ENCODE results near the gene PCBP3. TPM values are rescaled to one million over a fixed set of nuclear protein-coding genes. Genes with fewer than 3 reads are reported as not detected.

Gene PCBP3
- total RNA-seq, 4 donors from 2014 or later, result 0.47 to 5.3 (median 1.0) TPM; not detected in 1

GRCh38 chr21:45820171-45821091 is 176.9 kb downstream of the PCBP3 start:
- peaks cover 0 to 46% (median 0%) of the 10 kb centered on the region in 4 donors for H3K27me3 ChIP-seq
- intact Hi-C loops (cut with DNase I), result loop anchor here (5.0 to 10.0 kb wide), 2 partner anchors 64 to 263 kb away; no protein-coding TSS in a partner anchor
- no peak overlapping the region for H3K4me3 ChIP-seq
- H3K4me1 ChIP-seq, result peaks cover 0 to 4% (median 0%) of the 10 kb centered on the region in 3 donors
- H3K27ac ChIP-seq, result no peak overlapping the region
- WGBS, 2 donors, result 10 to 21% methylated on average over 8 to 13 of the region's 31 CpGs
- no peak for DNase-seq
- H3K9me3 ChIP-seq, result no peaks in the 10 kb centered on the region
- TF ChIP-seq POLR2A (IDR thresholded peaks at IDR 0.05) (no peak), CTCF (IDR thresholded peaks at IDR 0.05) (peak; percentile 51 to 85 (median 77))
- H3K36me3 ChIP-seq, result no peaks in the 10 kb centered on the region

GRCh38 chr21:45821315-45821962 is 177.9 kb downstream of the PCBP3 start:
- no peaks in the 10 kb centered on the region for H3K36me3 ChIP-seq
- WGBS, 2 donors, result 38 to 53% methylated on average over 15 to 16 of the region's 16 CpGs
- intact Hi-C loops (cut with DNase I), result loop anchor here (5.0 to 10.0 kb wide), 2 partner anchors 63 to 264 kb away; no protein-coding TSS in a partner anchor
- H3K27me3 ChIP-seq, result peaks cover 0 to 46% (median 0%) of the 10 kb centered on the region in 4 donors
- H3K27ac ChIP-seq, result no peak overlapping the region
- no peak for TF ChIP-seq CTCF (IDR thresholded peaks at IDR 0.05)
- no peak for TF ChIP-seq POLR2A (IDR thresholded peaks at IDR 0.05)
- H3K4me1 ChIP-seq, result peaks cover 0 to 4% (median 0%) of the 10 kb centered on the region in 3 donors
- H3K9me3 ChIP-seq, result no peaks in the 10 kb centered on the region
- no peak overlapping the region for H3K4me3 ChIP-seq
- DNase-seq, result no peak

- H3K4me1 ChIP-seq, result peaks cover 0 to 4% (median 0%) of the 10 kb centered on the region in 3 donors
- TF ChIP-seq CTCF (IDR thresholded peaks at IDR 0.05) (no peak), POLR2A (IDR thresholded peaks at IDR 0.05) (no peak)
- no peaks in the 10 kb centered on the region for H3K9me3 ChIP-seq
- intact Hi-C loops (cut with DNase I), result loop anchor here (5.0 to 10.0 kb wide), 2 partner anchors 63 to 265 kb away; no protein-coding TSS in a partner anchor
- WGBS, 2 donors, result 69 to 79% methylated on average over 7 to 9 of the region's 9 CpGs
- no peak for DNase-seq
- no peak overlapping the region for H3K27ac ChIP-seq
- H3K27me3 ChIP-seq, result peaks cover 0 to 46% (median 0%) of the 10 kb centered on the region in 4 donors
- no peaks in the 10 kb centered on the region for H3K36me3 ChIP-seq
- no peak overlapping the region for H3K4me3 ChIP-seq
Observed at GRCh38 chr21:45821998-45822397, 178.5 kb downstream of the PCBP3 start.

- intact Hi-C loops (cut with DNase I), result loop anchor here (5.0 to 10.0 kb wide), 2 partner anchors 62 to 265 kb away; no protein-coding TSS in a partner anchor
- H3K36me3 ChIP-seq, result no peaks in the 10 kb centered on the region
- H3K27me3 ChIP-seq, result peaks cover 0 to 46% (median 0%) of the 10 kb centered on the region in 4 donors
- no peak for TF ChIP-seq POLR2A (IDR thresholded peaks at IDR 0.05)
- TF ChIP-seq CTCF (IDR thresholded peaks at IDR 0.05), result no peak
- no peak overlapping the region for H3K27ac ChIP-seq
- H3K4me3 ChIP-seq, result no peak overlapping the region
- no peaks in the 10 kb centered on the region for H3K9me3 ChIP-seq
- DNase-seq, result no peak
- H3K4me1 ChIP-seq, result peaks cover 0 to 4% (median 0%) of the 10 kb centered on the region in 3 donors
- WGBS, 2 donors, result 64 to 78% methylated on average over 8 to 9 of the region's 9 CpGs
Observed at GRCh38 chr21:45822429-45823099, 179.0 kb downstream of the PCBP3 start.
